NCI-H2196 treated with DMSO at 0.1 percent for 48 hours (cell line): ENCODE results near the gene AGAP1.
"Not testable (repeated sequence)": the region's sequence is repeated elsewhere in the genome, so short reads cannot be mapped to it uniquely, and the experiment has no call there.

Experiments
- DNase-seq: peaks from one replicate; lab custom pipeline; 2025; ENCODE audit not compliant: unreplicated experiment; lab: John Stamatoyannopoulos, UW

The AGAP1 gene

DNA sequence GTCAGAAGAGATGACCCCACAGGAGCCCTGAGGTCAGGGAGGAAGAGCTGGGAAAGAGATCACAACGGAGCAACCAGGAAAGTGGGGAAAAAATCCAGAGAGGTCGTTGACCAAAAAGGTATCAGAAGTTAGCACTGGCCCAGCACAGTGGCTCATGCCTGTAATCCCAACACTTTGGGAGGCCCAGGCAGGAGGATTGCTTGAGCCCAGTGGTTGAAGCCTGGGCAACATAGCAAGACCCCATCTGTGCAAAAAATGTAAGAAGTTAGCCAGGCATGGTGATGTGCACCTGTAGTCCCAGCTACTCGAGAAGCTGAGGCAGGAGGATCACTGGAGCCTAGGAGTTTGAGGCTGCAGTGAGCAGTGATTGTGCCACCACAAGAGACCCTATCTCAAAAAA, 552.9 kb downstream of the AGAP1 start:
- DNase-seq: no peak

DNA sequence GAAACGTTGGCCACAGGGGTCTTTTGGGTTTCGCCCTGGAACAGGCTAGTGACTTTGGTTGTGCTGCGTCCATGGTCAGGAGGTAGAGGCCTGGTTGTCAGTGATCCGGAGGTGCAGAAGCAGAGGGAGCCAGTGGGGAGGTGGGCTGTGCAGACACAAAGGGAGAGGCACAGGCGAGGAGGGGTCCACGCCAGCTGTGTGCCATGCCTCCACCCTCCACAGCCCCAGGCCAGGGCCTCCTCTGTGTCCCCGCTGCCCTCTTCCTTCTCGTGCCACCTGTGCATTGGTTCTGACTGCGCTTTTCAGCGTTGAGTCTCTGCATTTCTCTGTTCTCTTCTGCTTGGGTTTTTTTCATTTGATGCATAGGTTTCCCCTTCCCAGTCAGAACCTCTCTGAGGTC, 553.3 kb downstream of the AGAP1 start:
- no peak for DNase-seq

DNA sequence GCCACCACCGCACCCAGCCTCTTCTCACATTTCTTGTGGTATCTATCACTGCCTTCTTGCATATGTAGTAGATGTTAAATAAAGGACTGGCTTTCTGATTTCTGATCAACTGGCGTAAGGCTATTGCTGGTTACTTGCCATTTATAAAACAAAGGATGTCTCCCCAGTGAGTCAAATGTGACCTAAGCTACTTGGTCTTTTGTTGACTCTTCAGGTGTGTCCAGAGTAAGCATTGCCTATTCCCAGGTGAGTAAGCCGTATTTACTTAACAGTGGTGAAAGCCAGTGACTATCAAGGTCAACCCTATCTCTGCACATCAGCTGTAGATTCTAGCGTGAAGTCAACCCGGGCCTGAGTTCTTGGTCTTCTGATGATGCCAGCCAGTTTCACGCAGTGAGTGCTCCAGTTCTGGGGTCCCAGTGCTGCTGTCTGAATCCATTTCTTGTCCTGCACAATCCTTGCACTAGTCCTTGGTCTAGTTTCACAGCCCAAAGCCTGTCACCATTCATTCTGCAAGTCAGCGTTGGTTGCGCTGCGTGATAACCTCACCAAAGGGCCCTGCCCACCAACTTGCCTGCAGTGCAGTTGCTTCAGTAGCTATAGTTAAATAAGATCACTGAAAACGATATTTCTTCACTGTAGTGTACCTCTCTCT, 554.2 kb downstream of the AGAP1 start:
- DNase-seq: no peak

DNA sequence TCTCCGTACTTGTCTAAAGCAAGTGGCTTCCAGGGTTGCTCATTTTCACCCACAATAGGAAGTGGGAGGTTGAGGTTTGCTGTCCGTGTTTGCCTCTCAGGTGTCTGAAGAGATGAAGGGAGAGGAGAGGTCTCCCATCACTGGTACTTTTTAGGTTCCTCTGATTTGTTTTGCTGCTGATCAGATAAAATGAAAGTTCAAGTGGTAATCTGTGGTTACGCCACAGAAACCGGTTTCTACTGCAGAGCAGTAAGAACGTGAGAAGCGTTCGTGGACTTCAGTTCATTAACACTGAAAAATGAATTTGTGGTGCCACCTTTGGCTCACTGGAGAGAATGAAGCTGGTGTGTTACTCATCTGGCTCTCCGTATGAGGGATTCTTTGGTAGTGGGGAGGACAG, 556.1 kb downstream of the AGAP1 start:
- DNase-seq: no peak

DNA sequence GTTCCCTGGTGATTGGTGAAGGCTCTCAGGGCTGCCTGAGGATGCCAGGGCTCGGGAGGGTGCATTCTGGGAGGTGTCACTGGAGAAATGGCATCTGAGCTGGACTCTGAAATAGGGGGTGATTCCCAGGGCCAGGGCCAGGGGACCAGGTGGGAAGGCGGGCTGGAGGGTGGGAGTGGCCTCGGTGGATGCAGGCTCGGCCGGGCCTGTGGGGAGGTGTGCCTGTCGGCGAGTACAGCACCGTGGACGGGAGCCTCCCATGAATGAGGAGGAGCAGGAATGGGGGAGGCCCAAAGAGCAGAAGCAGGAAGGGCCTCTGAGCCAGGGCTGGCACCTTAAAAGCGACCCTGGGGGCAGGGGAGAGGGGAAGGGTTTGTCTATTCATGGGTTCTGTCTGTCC, 557.5 kb downstream of the AGAP1 start:
- DNase-seq: no peak

DNA sequence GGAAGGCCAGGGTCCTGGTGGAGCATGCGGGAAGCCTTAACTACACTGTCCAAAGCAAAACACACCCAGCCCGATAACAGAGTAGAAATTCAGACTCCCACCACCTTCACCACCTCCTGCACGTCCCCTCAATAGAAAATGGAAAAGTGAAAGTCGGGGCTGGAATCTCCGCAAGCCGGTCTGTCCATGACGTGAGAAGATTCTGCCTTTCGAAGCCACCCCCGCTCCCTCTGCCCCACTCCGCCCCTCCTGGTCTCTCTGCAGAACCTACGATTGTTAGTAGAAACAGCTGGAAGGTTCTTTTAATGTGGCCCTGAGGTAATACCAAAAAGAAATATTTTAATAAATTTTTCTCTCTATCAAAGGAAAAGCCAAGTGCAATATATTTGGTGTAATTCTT, 558.0 kb downstream of the AGAP1 start:
- no peak for DNase-seq

DNA sequence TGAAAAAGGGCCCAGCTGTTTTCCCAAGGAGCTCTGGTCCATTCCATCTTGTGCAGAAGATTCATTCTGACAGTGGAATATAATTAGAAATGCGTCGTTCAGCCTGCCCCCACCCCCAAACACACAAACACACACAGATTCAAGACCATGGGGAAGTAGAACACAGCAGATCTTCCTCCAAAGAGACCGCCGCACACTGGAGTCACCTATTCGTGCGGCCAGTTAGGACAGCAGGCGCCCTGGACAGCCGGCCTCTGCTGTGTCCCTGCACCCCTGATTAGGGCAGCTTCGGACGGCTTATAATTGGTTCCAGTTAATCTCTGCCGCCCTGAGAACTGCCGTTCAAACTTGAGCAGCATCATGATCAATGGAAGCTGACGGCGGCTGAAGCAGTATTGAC, 558.4 kb downstream of the AGAP1 start:
- DNase-seq: no peak

DNA sequence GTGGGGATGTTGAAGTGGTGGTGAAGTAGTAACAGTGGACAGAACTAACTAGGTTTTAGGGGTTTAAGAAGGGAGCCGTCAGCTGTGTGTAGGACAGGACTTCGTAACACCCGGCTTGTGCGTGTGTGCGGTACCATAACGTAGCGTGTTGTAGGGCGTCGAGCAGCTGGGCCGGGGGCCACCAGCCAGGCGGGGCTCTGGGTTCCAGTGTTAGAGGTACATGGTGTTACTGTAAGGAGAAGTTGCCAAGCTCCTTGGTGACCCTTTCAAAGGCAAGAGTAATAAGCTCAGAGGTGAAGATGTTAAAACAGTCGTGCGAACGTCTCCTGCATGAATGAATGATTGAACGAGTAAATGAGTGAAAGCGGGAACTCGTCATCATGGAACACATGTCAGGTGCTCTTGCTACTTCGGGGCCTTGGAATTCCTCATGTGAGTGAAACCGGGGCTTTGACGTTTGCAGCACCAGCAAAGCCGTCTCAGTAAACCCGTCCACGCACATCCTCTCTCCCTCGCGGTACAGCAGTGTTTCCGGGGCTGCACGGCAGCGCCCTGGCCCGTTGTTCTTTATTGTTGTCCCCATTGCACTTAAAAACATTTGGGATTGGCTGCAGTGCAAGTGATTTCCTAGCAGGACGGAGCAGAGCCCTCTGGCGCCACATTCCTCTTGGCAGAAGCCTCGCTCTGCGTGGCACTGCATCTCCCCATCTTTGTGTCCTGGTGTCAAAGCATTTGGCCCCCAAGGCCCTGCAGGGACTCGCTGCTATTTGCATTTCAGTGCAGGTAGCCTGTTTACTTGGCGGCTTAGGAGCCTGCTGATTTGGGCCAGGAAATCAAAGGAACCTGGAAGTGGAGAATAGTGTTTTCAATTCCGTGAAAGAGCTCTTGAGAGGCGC, 559.3 kb downstream of the AGAP1 start:
- DNase-seq: no peak

DNA sequence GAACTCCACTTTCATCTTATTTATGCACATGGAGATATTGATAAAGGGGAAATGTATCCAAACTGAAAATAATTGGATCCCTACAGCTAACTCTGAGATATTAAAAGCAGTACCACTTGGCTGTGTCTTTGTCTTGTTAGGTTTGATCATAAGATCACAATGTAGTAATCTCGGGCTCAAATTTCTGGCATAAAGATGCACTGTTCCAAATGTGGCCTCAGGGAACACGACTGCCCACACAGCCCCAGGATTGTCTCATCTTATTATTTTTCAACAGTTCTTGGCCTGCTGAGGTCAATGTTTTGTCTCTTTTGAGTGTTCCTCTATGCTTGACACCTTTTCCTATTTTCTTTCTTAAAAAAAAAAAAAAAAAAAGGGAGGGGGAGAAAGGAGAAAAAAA, 560.3 kb downstream of the AGAP1 start:
- DNase-seq: no peak

DNA sequence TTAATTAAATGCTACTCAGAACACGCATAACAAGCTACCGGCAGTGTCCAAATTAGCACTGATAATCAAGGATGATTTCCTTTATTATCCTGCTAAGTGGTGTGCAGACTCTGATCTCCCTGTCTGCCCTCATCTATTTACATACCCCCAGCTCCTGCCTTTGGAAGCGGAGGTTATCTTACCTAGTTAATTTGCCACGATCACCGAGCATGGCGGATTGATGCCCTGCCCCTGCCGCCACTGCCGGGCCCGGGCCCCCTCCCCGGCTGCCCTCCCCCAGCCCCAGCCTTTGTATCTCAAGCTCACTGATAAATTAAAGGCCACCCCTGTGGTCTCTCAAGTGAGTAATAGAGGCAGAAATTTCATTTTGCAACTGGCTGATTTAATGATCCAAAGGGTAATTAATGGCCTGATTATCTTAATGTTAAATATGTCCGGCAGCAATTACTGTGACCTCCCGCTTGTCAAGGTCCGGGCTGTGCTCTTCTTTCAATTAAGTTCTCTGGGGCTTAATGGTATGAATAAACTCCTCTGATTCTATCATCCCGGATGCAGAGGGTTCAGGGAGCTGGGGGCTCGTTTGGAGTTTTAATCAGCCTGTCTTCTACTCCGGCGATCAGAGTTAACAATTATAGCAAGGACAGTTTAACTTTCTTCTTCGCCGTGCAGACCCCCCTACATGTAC, 560.9 kb downstream of the AGAP1 start:
- no peak for DNase-seq

DNA sequence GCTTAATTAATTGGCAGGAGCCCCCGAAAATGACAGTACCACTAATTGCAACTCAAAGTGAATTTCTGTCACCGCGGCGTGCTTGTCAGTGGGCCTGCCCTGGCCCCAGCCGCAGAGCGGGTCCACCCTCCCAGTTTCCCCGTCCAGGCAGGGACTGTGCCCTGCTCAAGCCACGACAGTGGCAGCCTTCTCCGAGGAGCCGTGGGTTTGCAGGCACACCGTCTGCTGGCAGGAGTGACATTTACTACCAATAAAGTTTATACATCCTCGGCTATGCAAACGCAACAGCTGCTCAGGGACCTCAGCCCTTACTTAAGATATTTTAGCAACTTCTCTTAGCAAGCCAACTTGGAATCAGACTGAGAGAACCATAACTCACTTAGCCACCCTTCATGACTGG, 561.6 kb downstream of the AGAP1 start:
- no peak for DNase-seq

DNA sequence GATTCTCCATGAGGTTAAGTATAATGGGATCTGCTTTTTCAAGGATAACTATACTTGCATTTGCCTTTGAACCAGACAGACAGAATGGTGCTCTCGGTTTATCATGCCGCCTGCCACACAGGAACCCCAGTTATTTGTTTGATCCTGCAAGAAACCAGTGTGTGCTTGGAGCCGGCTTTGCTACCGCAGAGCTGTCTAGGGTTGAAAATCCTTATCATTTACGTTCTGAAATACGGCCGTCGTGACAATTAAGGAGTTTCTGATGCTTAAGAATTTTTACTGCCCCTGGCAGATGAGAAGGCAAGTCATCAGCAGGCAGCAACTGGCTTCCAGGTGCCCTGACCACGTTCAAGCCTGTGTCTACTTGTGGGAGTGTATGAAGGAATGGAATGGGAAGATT, 562.3 kb downstream of the AGAP1 start:
- no peak for DNase-seq

DNA sequence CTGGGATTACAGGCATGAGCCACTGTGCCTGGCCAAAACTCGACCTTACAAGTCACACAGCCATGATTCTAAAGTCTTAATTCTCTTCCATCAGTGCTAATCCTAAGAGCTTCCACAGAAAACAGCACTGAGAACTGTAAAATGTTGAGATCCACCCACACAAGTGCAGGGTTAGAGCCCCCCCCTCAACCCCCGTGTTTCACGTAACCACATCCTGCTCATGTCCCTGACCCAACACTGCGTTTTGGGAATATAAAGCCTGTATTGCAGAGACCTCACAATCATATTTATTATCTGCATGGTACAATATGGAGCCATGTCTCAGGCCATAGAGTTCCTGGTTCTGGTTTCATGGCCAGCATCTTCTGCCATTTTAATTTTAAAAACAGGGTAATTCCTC, 563.5 kb downstream of the AGAP1 start:
- DNase-seq: no peak

DNA sequence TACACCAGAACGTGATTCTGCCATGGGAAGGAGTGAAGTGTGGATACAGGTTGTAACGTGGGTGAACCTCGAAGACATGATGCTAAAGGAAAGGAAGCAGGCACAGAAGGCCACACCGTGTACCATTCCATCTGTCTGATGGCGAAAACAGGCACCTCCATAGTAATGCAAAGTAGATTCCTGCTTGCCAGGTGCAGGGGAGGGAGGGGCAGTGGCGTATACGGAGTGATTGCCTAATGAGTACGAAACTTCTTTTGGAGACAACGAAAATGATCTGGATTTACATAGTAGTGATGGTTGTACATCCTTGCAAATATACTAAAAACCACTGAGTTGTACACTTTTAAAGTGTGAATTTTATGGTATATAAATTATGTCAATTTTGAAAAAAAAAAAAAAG, 567.7 kb downstream of the AGAP1 start:
- DNase-seq: no peak

DNA sequence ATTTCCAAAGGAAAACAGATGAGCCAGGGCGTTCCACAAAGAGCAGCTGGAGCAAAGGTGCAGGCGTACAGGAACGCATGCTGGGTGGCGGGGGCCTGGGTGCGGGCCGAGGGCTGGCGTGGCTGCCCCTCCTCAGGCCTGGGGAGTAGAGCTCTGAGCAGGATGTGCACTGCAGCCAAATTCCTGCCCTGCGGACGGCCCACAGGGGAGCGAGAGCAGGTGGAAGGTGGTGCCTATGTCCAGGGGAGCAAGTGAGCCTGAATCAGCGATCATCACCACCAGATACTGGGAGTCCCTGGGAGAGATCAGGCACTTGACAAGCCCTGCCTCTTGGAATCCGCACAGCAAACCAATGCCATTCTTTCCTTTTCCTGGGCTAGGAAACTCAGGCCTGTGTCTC, 568.1 kb downstream of the AGAP1 start:
- DNase-seq: no peak

DNA sequence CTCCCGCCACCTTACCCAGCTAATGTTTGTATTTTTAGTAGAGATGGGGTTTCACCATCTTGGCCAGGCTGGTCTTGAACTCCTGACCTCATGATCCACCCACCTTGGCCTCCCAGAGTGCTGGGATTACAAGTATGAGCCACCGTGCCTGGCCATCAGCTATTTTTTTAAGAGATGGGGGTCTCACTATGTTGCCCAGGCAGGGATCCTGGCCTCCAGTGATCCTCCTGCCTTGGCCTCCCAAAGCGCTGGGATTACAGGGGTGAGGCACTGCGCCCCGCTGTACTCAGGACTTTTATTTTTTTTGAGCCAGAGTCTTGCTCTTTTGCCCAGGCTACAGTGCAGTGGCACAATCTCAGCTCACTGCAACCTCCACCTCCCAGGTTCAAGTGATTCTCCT, 569.0 kb downstream of the AGAP1 start:
- DNase-seq: not testable (repeated sequence)

DNA sequence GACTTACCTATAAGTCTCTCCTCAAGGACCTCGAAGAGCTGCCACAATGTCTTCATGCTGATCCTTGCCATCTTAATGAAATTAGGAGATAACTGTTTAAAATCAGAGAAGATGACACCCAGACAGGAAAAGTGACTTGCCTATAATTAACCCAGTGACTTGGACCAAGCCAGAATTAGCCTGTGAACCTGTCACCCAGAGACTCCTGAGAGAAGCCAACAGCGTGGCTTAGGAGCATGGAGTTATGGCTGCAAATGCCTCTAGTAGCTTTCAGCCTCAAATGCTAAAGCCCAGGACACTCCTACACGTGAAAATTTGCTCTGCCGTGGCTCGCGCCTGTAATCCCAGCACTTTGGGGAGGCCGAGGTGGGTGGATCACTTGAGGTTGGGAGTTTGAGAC, 570.2 kb downstream of the AGAP1 start:
- no peak for DNase-seq

DNA sequence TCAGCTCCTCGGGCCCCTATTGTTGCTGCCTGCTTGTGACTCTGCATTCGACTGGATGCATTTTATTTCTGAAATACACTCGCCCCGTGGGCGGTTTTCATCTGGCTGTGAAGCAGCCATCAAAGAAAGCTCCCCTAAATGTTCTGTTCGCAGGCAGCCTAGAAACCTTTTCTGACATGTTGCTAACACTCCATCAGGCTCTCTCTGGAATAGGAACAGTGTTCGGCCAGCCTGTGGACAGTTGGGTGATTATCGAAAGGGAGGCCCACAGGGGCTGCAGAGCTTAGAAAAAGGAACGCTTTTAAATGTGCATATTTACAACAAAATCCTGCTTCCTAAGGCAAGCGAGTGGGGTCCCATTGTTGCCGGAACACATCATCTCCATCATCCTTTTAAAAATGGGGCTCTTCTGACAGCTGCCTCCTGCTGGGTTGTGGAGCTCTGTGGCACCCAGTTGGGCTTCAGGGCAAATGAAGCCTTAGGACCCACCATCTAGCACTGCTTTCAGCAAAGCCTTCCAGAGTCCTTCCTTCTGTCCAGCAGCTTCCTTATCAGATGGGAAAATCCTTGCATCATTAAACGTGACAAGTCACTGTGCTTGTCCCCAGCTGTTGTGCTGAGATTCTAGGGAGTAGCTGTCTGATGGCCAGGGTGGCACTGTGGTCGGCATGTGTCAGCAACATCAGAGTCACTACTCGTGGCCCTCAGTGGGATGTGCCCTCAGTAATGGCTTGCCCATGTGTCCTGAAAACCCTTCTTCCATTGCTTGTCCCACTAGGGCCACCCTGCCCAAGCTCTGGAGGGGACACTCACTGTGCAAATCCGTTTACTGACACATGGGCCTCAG, 571.7 kb downstream of the AGAP1 start:
- no peak for DNase-seq

DNA sequence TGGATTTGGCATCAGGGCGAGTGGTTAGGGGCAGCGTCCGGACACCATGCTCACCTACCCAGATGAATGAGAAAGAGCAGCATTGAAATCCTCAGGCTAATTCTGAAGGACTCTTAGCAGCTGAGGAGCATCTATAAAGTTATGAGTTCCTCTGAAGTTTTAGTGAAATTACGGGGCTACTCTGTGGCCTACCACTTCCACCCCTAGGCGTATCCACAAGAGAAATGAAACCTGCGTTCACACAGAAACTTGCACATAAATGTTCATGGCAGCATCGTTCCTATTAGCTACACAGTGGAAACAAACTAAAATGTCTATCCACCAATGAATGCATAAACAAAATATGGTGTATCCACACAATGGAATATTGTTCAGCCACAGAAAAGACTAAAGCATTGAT, 576.4 kb downstream of the AGAP1 start:
- no peak for DNase-seq

DNA sequence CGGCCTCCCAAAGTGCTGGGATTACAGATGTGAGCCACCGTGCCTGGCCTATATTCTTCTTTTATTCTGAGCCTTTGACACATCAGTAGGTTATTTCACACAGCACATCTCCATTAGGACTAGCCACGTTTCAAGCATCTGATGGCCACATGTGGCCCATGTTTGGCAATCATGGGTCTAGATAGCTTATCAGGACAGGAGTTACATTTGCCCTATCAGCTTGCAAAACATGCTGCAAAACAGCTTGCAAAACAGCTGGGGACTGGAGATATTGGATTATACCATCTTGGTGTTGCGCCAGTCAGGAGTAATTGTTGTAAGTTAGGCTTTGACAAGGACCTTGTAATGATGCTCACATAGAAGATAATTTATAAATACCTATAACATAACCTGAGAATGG, 579.4 kb downstream of the AGAP1 start:
- DNase-seq: no peak
